Left lung (tissue), 10 donors: ENCODE measurements around the gene SFXN5. TPM values are rescaled to one million over a fixed set of nuclear protein-coding genes. Genes with fewer than 3 reads are reported as not detected.
A peak's percentile ranks its signal among the peaks of the same experiment; 100 is the strongest.

Source experiments
- ATAC-seq: fragments of 200-7000 bp; cut with Tn5 transposase; one replicate; pipeline ENCODE4 v1.9.1; 2020; ENCODE audit warnings: moderate library complexity
- DNase-seq, 4 donors: peaks; one replicate each; pipeline ENCODE4 v3.0.0-alpha.2; 2013 to 2020
- H3K27ac ChIP-seq, 2 donors: fragments of 200-600 bp; sonication (generic) in 1 of 2; one replicate each; pipeline versions ENCODE4 v1.5.0 to v1.8.0; 2020 to 2021
- H3K27me3 ChIP-seq, 2 donors: fragments of 200-600 bp; sonication (generic) in 1 of 2; one replicate each; pipeline versions ENCODE4 v1.5.0 to v1.8.0; 2020 to 2021
- H3K36me3 ChIP-seq, 2 donors: fragments of 200-600 bp; sonication (generic) in 1 of 2; one replicate each; pipeline versions ENCODE4 v1.5.0 to v1.8.0; 2020 to 2021
- H3K4me1 ChIP-seq, 2 donors: fragments of 200-600 bp; one replicate each; pipeline ENCODE4 v1.8.0; 2021
- H3K4me3 ChIP-seq, 2 donors: fragments of 200-600 bp; sonication (generic) in 1 of 2; one replicate each; pipeline versions ENCODE4 v1.5.0 to v1.8.0; 2020 to 2021; ENCODE audit warnings: mild to moderate bottlenecking in 1 of 2
- H3K9me3 ChIP-seq, 2 donors: fragments of 200-600 bp; sonication (generic) in 1 of 2; one replicate each; pipeline versions ENCODE4 v1.5.0 to v1.8.0; 2020 to 2021
- intact Hi-C, 2 donors: fragments of 100-400 bp; cut with DNase I; formaldehyde crosslinking; loops; one replicate each; pipeline versions ENCODE4 v1.11.2 to v1.14.2; 2022
- polyA plus RNA-seq, 6 donors: library from polyadenylated mRNA; unstranded; fragments of 120-200 nt; gene quantifications; one replicate each; pipeline ENCODE4 v1.2.1, GENCODE V29; 2013; ENCODE audit not compliant: insufficient read length in 6 of 6
- total RNA-seq, 2 donors: library from RNA; stranded (reverse); fragmentation: NEBNext Ultra II Directional; extraction: Animal tissue kit (Norgen Biotek cat#: 25700); gene quantifications; one replicate each; pipeline ENCODE4 v1.2.1, GENCODE V29; 2021
- TF ChIP-seq, protein P1 (sequence below), 2 donors: fragments of 200-600 bp; sonication (generic) in 1 of 2; IDR thresholded peaks; one replicate each; pipeline versions ENCODE4 v1.5.0 to v1.8.0; 2021; ENCODE audit warnings: antibody characterized with exemption in 2 of 2
- donor health status: DM: no; HTN: yes; CAD: no.
- donor health status: DM: no; HTN: no; CAD: no.

The SFXN5 gene
- total and polyA plus RNA-seq, 8 donors = 14.5 to 21.1 (median 15.8) TPM

DNA sequence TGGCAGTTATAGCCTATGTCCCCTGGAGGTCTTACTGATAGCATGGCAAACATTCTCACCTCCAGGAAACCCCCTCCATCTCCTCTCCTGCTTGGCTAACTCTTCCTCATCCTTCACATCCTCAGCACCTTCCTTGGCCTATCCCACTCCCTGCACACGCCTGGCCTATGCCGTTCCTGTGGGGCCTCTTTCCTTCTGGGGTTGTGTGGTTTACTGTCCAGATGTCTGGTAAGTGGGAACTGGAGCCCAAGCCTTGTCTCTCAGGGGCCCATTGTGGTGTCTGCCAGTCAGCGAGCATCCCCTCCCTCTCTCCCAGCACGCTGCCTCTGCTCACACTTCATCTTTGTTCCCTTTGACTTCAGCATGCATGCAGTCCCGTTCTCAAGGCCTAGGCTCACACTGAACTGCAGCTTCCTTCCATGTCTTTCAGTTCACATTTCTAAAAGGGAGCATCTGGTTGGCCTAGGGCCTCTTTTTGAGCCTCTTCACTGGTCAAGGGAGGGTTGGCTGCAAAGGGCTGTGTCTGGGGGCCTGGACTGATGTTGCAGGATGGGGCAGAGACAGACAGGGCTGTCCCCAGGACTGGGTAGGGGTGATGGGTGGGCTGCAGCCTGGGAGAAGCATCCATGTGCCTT lies 171.2 kb downstream of the SFXN5 start:
- Histone ChIP-seq H3K4me3 (no peak overlapping the region), H3K9me3 (no peaks in the 10 kb centered on the region), H3K4me1 (peaks cover 4 to 11% of the 10 kb centered on the region in 2 donors), H3K36me3 (no peaks in the 10 kb centered on the region), H3K27me3 (peaks cover 19 to 89% of the 10 kb centered on the region in 2 donors), H3K27ac (no peak overlapping the region)
- DNase-seq (no peak), ATAC-seq (no peak)
- TF ChIP-seq, protein P1, sequence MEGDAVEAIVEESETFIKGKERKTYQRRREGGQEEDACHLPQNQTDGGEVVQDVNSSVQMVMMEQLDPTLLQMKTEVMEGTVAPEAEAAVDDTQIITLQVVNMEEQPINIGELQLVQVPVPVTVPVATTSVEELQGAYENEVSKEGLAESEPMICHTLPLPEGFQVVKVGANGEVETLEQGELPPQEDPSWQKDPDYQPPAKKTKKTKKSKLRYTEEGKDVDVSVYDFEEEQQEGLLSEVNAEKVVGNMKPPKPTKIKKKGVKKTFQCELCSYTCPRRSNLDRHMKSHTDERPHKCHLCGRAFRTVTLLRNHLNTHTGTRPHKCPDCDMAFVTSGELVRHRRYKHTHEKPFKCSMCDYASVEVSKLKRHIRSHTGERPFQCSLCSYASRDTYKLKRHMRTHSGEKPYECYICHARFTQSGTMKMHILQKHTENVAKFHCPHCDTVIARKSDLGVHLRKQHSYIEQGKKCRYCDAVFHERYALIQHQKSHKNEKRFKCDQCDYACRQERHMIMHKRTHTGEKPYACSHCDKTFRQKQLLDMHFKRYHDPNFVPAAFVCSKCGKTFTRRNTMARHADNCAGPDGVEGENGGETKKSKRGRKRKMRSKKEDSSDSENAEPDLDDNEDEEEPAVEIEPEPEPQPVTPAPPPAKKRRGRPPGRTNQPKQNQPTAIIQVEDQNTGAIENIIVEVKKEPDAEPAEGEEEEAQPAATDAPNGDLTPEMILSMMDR (IDR thresholded peaks at IDR 0.05) = no peak
- intact Hi-C loops = no loop called here

DNA sequence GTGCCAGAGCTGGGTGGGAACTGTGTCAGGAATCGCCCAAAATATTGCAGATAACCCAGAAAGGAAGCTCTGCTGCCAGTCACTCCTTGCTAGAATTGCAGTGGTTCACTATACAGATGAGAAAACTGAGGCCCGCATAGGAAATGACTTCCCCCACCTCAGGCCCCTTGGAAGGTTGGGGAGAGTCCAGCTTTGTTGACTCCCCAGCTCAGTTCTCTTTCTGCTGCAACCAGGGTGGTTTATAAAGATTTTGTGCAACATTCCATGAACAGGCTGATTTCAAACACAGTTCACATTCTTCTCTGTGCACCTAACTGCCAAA lies 173.0 kb downstream of the SFXN5 start:
- TF ChIP-seq, protein P1 (IDR thresholded peaks at IDR 0.05) = no peak
- DNase-seq (no peak), ATAC-seq (no peak)
- Histone ChIP-seq H3K36me3 (no peaks in the 10 kb centered on the region), H3K27ac (no peak overlapping the region), H3K9me3 (no peaks in the 10 kb centered on the region), H3K27me3 (peaks cover 6 to 90% of the 10 kb centered on the region in 2 donors), H3K4me1 (peaks cover 4 to 14% of the 10 kb centered on the region in 2 donors), H3K4me3 (no peak overlapping the region)
- intact Hi-C loops = no loop called here

DNA sequence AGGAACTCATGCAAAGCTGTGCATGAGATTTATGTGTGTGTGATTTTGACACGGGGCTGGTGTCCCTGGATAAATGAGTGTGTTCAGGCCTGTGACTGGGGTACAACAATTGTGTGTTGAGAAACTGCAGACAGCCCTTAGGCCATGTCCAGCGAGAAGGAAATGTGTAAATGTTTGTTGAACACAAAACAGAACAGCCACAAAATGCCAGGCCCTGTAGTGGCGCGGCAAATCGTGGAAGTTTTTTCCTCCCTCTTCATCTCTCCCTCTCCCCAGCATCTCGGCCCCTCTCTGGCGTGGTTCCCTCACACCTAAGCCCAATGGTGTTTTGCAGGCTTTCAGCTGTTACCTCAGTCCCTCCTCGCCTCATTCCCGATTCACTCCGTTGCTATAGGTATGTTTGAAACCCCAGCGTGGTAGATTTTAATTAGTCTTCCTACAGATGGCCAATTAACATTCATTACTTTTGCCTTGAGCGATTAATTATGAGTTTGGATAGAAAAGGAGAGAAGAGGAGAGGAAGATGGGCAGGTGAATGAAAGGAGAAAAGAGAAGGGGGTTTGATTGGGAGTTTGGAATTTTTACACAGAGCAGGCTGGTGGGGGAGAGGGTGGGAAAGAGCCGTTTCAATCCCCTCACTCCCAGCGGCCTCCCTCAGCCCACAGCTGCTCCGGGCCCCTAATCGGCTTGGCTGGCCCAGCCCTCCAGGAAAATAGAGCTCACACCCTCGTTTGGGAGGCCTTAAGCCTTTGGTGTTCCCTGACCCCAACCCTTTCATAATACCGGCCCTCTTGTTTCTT lies 173.5 kb downstream of the SFXN5 start:
- no peak overlapping the region for H3K27ac ChIP-seq
- TF ChIP-seq, protein P1 (IDR thresholded peaks at IDR 0.05) = no peak
- H3K4me1 ChIP-seq = peaks cover 4 to 14% of the 10 kb centered on the region in 2 donors
- DNase-seq = no peak
- H3K4me3 ChIP-seq = no peak overlapping the region
- intact Hi-C loops = no loop called here
- H3K9me3 ChIP-seq = no peaks in the 10 kb centered on the region
- H3K27me3 ChIP-seq = peaks cover 3 to 86% of the 10 kb centered on the region in 2 donors
- no peak for ATAC-seq
- no peaks in the 10 kb centered on the region for H3K36me3 ChIP-seq

DNA sequence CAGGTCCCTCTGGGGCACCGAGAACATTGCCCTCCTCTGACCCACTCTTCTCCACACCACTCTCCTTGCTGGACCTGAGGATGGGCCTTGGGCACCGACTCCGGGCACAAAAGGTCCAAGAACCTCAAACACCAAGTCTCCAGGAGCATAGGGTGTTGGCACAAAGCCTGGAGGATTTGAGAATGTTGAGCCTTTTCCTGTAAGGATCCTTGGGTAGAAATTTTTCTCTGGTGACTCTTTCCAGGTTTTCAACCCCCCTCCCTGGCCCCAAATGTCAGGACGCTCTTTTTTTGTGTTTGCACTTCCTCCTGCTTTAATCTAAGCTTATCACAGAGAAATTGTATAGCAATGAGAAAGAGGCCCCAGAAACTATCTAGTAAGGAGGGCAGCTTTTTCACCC lies 175.1 kb downstream of the SFXN5 start:
- H3K27me3 ChIP-seq = peaks cover 0 to 71% of the 10 kb centered on the region in 2 donors
- H3K9me3 ChIP-seq = no peaks in the 10 kb centered on the region
- no peak for DNase-seq
- ATAC-seq = no peak
- no peak overlapping the region for H3K4me3 ChIP-seq
- TF ChIP-seq, protein P1 (IDR thresholded peaks at IDR 0.05) = no peak
- peaks cover 0 to 11% of the 10 kb centered on the region in 2 donors for H3K36me3 ChIP-seq
- intact Hi-C loops = no loop called here
- H3K4me1 ChIP-seq = peaks cover 4 to 14% of the 10 kb centered on the region in 2 donors
- no peak overlapping the region for H3K27ac ChIP-seq

DNA sequence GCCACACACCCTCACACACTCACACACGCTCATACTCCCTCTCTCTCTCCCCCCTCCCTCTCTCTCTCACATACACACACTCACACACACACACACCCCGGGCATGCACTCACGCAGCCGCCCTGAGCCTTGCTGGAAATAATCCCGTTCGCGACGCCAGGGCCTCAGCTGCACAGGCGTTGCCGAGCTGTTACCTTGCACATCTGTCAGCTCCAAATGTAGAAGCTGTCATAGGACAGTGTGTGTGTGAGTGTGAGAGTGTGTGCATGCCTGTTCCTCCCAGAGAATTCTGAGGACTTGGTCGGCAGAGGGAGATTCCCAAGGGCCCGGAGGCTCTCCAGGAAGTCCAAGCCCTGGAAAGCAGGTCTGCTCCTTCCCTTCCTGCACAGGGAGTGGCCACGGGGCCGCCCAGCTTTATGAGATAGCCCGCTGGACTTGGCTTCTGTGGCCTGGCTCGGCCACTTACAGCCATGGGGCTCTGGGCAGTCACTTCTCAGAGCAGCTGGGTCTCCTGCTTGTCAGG lies 175.7 kb downstream of the SFXN5 start:
- DNase-seq = peak in 2 of 4 donors; percentile 14 to 48
- Histone ChIP-seq H3K36me3 (peaks cover 0 to 14% of the 10 kb centered on the region in 2 donors), H3K27ac (no peak overlapping the region), H3K9me3 (no peaks in the 10 kb centered on the region), H3K4me3 (no peak overlapping the region), H3K27me3 (peaks cover 0 to 65% of the 10 kb centered on the region in 2 donors), H3K4me1 (peaks cover 4 to 17% of the 10 kb centered on the region in 2 donors)
- intact Hi-C loops = no loop called here
- TF ChIP-seq, protein P1 (IDR thresholded peaks at IDR 0.05) = no peak
- peak; percentile 71 for ATAC-seq
